ENCODE data around the gene ALOX5.
"Not testable (repeated sequence)": the region's sequence is repeated elsewhere in the genome, so short reads cannot be mapped to it uniquely, and the experiment has no call there.

The ALOX5 gene

GRCh38 chr10:45375101-45375500 is 1.1 kb downstream of the ALOX5 start:
- no peak for DNase-seq

- no peak for DNase-seq
Measured at GRCh38 chr10:45375716-45376231, 1.8 kb downstream of the ALOX5 start.

DNA sequence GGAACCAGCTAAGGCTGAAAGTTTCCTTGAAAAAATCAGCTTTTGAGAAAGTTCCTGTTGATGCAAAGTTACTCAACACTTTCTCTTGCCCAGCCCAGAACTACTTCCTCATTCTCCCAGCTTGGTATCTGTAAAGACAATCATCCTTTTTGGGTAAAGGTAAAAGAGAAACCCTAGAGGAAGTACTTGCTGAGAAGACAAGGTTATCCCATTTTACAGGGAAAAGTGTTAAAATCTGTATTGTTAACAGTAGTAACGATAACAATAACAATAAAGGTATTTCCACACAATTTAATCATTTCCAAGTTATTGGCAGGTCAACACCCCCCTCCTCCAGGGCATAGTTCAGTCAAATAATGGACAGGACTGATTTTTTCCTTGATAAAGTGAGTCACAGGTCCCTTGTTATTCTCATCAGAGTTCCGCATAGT is 2.4 kb downstream of the ALOX5 start:
- DNase-seq: no peak

- no peak for DNase-seq
Measured at GRCh38 chr10:45377321-45377720, 3.3 kb downstream of the ALOX5 start.

- no peak for DNase-seq
Measured at GRCh38 chr10:45377858-45378257, 3.8 kb downstream of the ALOX5 start.

DNA sequence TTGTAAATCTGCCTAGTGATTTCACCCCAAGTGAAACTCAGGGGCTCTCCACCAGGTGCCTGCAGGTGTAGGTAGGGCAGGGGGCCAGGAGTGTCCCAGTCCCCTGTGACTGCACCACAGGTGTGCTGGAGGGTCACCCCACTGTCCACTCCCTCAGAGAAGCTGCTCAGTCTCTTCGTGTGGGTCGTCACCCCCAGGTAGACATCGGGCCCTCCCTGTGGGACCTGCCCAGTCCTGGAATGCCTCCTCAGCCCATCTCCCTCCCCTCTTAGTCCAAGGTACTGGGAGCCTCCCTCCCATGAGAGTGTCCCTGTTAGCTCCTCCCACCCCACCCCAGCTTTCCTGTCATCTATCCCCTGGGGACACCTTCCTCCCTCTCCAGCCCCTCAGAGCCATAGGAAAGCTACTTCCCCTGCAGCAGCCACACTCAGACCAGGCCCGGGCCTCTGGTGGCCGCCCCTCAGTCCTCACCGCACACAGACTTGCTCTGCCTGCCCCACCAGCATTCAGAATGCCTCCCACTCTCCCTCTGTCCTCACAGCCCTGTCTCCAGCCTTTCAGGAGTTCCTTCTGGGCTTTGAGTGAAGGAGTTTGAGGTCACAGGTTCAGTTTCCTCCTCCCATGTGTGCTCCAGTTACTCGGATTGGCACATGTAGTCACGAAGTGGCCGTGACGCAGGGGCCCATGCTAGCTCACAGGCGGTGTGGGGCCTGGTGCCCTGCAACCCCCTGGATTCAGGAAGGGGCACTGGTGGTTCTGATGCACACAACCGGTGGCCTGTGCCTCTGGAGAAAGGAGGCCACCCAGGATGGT is 5.1 kb downstream of the ALOX5 start:
- no peak for DNase-seq

DNA sequence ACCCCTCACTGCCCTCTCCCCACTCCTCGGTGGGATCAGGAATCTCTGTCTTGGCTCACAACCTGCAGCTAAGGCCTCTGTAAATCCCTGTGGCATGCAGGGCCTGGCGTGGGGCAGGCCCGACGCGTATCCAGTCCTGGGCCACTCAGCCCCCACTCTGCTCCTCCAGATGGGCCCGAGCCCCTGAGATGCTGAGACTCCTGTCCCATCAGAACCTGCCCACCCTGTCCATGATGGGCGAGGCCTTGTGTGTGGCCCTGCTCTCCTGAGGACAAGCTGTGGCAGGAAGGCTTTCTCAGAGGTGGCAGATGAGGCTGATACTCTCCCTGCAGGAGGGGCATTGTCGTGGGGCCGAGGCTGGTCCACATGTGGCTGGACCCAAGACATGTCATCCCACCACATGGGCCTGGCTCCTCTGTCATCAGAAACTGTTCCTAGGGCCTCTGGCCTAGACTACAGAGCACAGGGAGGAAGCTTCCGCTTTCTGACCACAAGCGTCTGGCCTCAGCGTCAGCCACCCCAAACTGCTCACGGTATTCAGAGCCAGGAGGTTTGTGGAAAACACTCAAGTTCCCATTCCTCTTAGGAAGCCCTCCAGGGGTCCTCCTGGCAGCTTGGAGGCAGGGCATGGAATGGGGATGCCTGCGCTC is 6.0 kb downstream of the ALOX5 start:
- no peak for DNase-seq

DNA sequence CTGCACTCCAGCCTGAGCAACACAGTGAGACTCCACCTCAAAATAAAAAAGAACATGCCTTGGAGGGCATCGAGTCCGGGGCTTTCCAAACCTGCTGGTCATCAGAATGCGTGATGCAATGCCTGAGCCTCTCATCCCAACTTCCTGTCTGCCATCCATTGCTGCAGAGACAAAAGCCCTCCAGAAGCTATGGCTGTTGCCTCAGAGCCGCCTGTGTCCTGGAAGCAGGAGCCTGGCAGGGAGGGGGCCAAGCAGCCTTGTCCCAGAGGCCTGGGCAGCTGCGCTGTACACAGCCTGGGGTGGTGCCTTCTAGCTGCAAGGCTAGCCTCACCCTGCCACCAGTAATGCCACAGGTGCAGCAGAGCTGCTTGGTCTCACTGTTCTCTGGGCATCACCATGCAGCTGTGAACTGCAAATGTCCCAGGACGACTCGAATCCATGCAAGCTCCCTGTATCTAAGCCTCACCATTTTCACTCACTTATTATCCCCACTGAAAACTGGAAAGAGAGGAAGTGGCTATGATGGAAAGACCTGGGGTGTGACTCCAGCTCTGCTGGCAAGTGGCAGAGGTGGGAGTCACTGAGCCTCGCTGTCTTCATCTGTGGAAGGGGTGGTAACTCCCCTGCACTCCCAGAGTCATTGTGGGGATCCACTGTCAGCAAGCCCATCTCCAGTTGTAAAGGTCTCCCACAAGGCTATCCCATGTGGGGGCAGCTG is 7.0 kb downstream of the ALOX5 start:
- DNase-seq: no peak

GRCh38 chr10:45382591-45382990 is 8.6 kb downstream of the ALOX5 start:
- no peak for DNase-seq

- DNase-seq: no peak
Measured at GRCh38 chr10:45383682-45384330, 9.8 kb downstream of the ALOX5 start.

DNA sequence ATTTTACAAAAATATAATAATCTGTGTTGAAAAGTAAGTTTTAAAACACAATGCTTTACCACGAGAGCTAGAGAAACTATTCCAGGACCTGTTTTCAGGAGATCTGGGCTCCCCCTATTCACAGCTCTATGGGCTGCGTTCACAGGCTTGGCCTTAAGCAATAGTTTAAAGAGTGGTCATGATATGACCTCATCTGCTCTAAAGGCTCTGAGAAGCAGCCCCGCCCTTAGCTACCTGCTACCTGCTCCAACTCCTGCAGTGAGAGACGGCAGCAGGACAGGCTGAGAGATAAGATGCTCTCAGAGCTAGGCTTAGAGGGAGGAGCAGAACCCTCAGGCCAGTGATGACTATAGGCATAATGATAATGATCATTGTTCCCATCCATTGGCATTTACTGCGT is 12.6 kb downstream of the ALOX5 start:
- DNase-seq: no peak

- no peak for DNase-seq
Measured at GRCh38 chr10:45387096-45387893, 13.3 kb downstream of the ALOX5 start.

GRCh38 chr10:45389671-45390070 is 15.7 kb downstream of the ALOX5 start:
- DNase-seq: not testable (repeated sequence)

GRCh38 chr10:45391636-45392035 is 17.6 kb downstream of the ALOX5 start:
- DNase-seq: not testable (repeated sequence)

- DNase-seq: no peak
Measured at GRCh38 chr10:45395554-45395953, 21.5 kb downstream of the ALOX5 start.

DNA sequence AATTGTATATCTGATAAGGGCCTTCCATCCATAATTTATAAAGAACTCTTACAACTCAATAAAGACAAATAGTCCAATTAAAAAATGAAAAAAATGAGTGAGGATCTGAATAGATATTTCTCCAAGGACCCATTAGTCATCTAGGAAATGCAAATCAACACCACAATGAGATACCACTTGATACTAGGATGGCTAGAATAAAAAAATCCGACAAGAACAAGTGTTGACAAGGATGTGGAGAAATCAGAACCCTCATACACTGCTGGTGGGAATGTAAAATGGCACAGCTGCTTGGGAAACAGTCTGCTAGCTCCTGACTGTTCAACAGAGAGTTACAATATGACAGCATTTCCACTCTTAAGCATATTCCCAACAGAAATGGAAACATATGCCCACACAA is 24.6 kb downstream of the ALOX5 start:
- DNase-seq: no peak

- DNase-seq: no peak
Measured at GRCh38 chr10:45399113-45399512, 25.1 kb downstream of the ALOX5 start.

GRCh38 chr10:45403151-45403550 is 29.1 kb downstream of the ALOX5 start:
- DNase-seq: no peak

DNA sequence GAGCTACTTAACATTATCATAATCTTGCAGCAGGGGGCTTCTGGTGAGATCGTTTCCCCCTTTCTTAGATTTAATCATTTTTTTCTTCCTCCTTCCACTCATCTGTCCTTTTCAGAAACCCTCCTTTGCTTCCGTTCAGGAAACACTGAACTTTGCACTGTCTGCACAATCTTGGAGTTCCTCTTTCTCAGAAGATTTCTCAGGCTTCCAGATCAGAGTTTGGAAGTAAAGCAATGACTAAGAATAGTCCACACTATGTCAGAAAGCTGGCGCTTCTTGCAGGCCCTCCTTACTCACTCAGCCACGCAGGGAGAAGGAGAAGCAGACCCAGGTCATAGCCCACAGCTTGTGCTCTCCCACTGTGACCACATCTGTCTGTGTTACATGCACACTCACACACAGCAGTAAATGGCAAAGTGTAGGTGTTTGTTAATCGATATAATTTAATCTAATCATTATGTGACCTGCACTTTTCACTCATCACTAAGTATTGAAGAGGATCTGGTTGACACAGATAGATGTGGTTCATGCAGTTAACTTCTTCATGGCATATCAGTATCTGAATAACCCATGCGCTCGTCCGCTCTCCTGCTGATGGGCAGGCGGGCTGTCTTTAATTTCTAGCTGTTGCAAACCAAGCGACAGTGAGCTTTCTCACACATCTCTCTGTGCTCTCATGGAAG is 30.2 kb downstream of the ALOX5 start:
- DNase-seq: no peak

GRCh38 chr10:45404770-45405120 is 30.7 kb downstream of the ALOX5 start:
- no peak for DNase-seq

DNA sequence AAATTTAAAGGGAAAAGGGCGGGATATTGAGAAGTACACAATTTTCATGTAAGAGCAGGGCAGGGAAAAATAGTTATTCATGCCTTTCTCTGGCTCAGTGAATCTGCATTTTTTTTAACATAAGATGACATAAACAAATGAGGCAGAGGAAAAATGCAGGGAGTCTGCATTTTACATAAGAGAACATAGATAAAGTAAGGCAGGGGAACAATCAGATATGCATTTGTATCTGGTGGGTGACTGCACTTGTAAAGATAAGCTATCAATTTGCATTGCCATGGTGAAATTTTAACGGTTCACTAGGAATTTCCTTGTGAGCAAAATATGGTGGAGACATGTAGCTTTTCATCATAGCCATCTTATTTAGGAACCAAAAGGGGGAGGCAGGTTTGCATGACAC is 33.5 kb downstream of the ALOX5 start:
- no peak for DNase-seq

All from right hindlimb (tissue), 1 donor.